K562 (cell line): Measurements from ENCODE around the gene ATP13A2. TPM values are rescaled to one million over a fixed set of nuclear protein-coding genes. Genes with fewer than 3 reads are reported as not detected.
A peak's percentile ranks its signal among the peaks of the same experiment; 100 is the strongest.

Experiments
- CTBP1 ChIP-seq: fragments of 450-650 bp; IDR thresholded peaks from 2 replicates; pipeline ENCODE4 v1.6.1; 2016; ENCODE audit warnings: borderline replicate concordance
- HDAC1 ChIP-seq, 2 experiments: fragments of 450-650 bp; IDR thresholded peaks; 2 replicates each; pipeline ENCODE4 v1.6.1; 2016 to 2017; ENCODE audit warnings: inconsistent platforms in 1 of 2, mild to moderate bottlenecking in 1 of 2, moderate library complexity in 1 of 2
- HDAC2 ChIP-seq: fragments of 450-650 bp; IDR thresholded peaks from 2 replicates; pipeline ENCODE4 v1.6.1; 2016; ENCODE audit warnings: mild to moderate bottlenecking
- polyA plus RNA-seq, 8 experiments: library from polyadenylated mRNA; depleted of rRNA in 4 of 8; stranded (reverse) in 5 of 8; unstranded in 3 of 8; fragments of >200 nt; fragmentation: Nextera tagmentation in 2 of 8; fragmentation: Illumina TruSeq in 1 of 8; extraction: Ambion mirVana in 2 of 8; extraction: Trizol in 1 of 8; gene quantifications; 2 replicates each; pipeline versions ENCODE4 v1.2.1 to v1.2.3, GENCODE V29; 2011 to 2014; ENCODE audit warnings: inconsistent platforms in 1 of 8, missing spikeins in 1 of 8
- total RNA-seq, 7 experiments: library from RNA; depleted of rRNA in 6 of 7; stranded (reverse); fragments of >200 nt in 6 of 7; fragmentation: Illumina TruSeq in 2 of 7; extraction: Trizol in 2 of 7; gene quantifications; 2 replicates each; pipeline versions ENCODE4 v1.2.1 to v1.2.3, GENCODE V29; 2011 to 2021; ENCODE audit warnings: low replicate concordance in 1 of 7
- TF ChIP-seq, protein P1 (sequence below): fragments of 200-800 bp; sonication (Bioruptor generic); IDR thresholded peaks from 2 replicates; pipeline ENCODE4 v1.6.1; 2016; ENCODE audit warnings: missing genetic modification characterization, missing compliant biosample characterization
- TF ChIP-seq, protein P2 (sequence below): fragments of 450-650 bp; formaldehyde crosslinking; IDR thresholded peaks from 2 replicates; pipeline ENCODE4 v1.4.0; 2020; ENCODE audit warnings: mild to moderate bottlenecking, moderate library complexity

Gene ATP13A2
- total and polyA plus RNA-seq, 9 of the 15 experiments (the other 6 are each of a cell fraction or from before 2014, with no cell fraction given) = 0.36 to 56.3 (median 16.3) TPM

DNA sequence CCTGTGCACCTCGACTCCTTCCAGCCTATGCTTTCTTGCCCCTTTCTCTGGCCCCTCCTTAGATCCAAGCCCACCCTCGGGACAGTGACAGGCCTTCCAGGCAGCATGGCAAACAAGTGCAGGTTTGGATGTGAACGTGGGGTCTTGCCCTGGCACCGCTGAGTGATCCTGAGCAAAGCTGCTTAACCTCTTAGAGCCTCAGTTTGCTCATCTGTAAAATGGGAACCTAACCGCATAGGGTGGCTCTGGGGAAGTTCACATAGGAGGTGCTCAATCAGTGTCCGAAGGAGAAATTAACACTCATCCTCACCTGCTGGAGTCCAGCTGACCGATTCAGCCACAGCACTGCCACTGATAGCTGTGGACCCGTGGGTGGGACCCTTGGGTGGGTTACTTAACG is 38.5 kb downstream of the ATP13A2 start (continued):
- TF ChIP-seq, protein P1, sequence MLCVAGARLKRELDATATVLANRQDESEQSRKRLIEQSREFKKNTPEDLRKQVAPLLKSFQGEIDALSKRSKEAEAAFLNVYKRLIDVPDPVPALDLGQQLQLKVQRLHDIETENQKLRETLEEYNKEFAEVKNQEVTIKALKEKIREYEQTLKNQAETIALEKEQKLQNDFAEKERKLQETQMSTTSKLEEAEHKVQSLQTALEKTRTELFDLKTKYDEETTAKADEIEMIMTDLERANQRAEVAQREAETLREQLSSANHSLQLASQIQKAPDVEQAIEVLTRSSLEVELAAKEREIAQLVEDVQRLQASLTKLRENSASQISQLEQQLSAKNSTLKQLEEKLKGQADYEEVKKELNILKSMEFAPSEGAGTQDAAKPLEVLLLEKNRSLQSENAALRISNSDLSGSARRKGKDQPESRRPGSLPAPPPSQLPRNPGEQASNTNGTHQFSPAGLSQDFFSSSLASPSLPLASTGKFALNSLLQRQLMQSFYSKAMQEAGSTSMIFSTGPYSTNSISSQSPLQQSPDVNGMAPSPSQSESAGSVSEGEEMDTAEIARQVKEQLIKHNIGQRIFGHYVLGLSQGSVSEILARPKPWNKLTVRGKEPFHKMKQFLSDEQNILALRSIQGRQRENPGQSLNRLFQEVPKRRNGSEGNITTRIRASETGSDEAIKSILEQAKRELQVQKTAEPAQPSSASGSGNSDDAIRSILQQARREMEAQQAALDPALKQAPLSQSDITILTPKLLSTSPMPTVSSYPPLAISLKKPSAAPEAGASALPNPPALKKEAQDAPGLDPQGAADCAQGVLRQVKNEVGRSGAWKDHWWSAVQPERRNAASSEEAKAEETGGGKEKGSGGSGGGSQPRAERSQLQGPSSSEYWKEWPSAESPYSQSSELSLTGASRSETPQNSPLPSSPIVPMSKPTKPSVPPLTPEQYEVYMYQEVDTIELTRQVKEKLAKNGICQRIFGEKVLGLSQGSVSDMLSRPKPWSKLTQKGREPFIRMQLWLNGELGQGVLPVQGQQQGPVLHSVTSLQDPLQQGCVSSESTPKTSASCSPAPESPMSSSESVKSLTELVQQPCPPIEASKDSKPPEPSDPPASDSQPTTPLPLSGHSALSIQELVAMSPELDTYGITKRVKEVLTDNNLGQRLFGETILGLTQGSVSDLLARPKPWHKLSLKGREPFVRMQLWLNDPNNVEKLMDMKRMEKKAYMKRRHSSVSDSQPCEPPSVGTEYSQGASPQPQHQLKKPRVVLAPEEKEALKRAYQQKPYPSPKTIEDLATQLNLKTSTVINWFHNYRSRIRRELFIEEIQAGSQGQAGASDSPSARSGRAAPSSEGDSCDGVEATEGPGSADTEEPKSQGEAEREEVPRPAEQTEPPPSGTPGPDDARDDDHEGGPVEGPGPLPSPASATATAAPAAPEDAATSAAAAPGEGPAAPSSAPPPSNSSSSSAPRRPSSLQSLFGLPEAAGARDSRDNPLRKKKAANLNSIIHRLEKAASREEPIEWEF (CRISPR knock-in tag) = no peak
- TF ChIP-seq HDAC2 (peak; percentile 69; the same call in 1 of the 2 replicates), CTBP1 (no peak), HDAC1 (IDR thresholded peaks at IDR 0.05) (0 out of 4 replicates have a peak, but pooled peaks of 1 of the 2 experiments have one; percentile 18)
- TF ChIP-seq, protein P2, sequence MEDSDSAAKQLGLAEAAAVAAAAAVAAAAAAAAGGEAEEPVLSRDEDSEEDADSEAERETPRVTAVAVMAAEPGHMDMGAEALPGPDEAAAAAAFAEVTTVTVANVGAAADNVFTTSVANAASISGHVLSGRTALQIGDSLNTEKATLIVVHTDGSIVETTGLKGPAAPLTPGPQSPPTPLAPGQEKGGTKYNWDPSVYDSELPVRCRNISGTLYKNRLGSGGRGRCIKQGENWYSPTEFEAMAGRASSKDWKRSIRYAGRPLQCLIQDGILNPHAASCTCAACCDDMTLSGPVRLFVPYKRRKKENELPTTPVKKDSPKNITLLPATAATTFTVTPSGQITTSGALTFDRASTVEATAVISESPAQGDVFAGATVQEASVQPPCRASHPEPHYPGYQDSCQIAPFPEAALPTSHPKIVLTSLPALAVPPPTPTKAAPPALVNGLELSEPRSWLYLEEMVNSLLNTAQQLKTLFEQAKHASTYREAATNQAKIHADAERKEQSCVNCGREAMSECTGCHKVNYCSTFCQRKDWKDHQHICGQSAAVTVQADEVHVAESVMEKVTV (CRISPR knock-in tag) = no peak
